NK-92 treated with Interleukin-12 subunit alpha and Interleukin-12 subunit beta, amount 100 ng/mL, for 24 hours (cell line): ENCODE results near the gene DCN.

Source experiments
- DNase-seq: peaks from one replicate; lab custom pipeline; 2025; lab: John Stamatoyannopoulos, UW

The DCN gene

DNA sequence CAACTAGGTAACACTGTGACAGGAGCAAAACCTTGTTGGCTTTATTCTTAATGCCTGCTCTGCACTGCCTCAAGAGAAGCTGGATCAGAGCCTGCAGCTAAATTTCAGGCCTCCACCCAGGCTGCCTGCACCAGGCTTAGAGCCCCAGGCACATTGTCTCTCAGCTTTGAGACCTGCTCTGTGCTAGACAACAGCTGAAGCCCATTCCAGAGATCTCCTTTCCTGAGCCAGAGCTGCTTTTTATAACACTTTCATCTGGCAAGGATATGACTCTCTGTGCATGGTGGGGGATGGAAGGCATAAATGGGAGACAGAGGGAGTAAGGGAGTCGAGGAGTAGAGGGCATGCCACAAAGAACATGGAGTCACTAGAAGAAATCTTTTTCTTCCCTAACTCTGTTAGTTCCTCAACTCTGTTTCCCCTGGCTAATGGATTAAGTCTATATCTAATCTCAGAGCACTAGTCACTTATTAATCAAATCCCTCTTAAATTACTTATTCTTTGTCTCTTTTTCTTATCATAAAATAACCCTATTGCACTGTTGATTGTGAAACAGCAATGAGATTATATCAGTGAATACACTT, 44.2 kb downstream of the DCN start:
- DNase-seq: no peak

GRCh38 chr12:91133871-91134270, 48.7 kb downstream of the DCN start:
- DNase-seq: no peak

- DNase-seq: no peak
Observed at GRCh38 chr12:91129662-91130362, 52.8 kb downstream of the DCN start.

GRCh38 chr12:91127751-91128150, 54.9 kb downstream of the DCN start:
- DNase-seq: no peak

DNA sequence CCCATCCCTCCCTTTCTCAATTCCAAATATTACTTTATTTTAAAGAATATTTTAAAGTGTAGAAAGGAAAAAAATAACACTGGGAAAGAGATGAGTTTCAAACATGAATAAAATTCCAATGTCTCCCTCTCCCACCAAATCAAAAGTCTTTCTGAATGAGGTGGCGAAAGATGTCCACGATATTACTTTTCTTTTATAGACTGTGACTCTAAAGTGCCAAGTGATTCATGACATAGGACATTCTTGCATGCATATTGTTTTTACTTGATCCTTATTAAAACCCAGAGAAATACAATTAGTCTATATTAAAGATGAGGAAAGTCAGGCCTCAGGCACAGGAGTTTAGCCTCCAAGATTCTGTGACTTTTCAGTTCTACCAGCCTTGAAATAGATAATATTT, 55.3 kb downstream of the DCN start:
- no peak for DNase-seq

GRCh38 chr12:91126516-91126915, 56.1 kb downstream of the DCN start:
- DNase-seq: no peak

GRCh38 chr12:91123236-91123916, 59.2 kb downstream of the DCN start:
- DNase-seq: no peak

DNA sequence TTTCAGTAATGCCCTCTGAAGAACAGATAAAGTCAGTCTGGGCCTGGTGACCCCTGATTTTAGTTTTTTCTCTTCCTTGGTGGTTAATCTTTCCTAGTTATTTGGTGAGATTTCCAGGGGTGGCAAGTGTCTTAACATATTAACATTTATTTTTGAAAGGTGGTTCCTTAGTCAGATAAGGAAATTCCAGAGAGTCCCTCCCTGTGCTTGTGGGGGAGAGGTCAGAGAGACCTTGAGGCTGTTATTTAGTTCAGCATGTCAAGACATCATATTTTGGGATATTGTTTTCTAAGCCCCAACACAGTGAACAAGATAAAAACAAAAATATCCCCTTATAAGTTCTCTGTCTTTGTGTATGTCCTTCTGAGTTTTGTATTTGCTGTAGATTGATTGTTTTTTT, 61.8 kb downstream of the DCN start:
- no peak for DNase-seq

GRCh38 chr12:91119089-91119488, 63.5 kb downstream of the DCN start:
- DNase-seq: no peak

DNA sequence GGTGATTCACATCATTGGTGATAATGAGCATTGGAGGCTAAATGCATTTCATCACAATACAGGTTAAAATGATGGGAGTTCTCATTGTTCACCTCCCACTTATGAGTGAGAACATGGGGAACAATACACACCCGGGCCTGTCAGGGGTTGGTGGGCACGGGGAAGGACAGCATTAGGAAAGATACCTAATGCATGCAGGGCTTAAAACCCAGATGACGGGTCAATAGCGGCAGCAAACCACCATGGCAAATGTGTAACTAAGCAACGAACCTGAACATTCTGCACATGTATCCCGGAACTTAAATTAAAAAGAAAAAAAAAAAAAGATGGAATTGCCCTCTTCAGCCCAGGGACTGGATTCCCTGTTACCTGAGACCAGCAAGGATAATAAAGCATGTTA, 69.0 kb downstream of the DCN start:
- no peak for DNase-seq

GRCh38 chr12:91111366-91112325, 71.0 kb downstream of the DCN start, which contains the start of gene LUM:
Gene LUM, minus strand, starts transcription at chr12:91111494. Its CDS starts 2,515 bp downstream, at chr12:91108979.
- no peak for DNase-seq

DNA sequence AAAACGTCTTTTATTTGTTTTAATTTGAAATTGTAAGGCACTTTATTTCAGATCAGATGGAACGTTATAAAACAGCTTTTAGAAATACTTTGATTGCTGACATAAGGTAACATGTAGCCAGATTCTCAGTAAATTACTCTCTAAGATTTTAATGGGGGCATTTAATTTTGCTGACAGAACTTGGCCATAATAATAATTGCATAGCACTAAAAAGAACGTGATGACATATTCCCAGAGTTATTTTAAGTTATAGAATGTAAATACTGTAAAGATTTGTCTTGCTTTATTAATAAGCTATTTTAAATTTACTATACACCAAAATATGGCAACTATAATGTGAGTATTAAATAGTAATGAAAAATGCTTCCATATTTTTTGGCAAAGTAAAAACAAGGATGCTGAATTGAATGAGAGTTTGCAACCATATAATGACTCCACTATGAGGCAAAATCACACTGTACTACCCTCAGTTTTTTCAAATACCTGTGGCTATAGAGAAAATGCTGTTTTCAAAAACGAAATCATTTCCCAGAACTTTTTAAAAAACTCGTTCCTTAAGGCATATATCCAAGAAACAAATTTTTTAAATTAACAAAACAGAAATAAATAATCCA, 72.2 kb downstream of the DCN start:
- no peak for DNase-seq

DNA sequence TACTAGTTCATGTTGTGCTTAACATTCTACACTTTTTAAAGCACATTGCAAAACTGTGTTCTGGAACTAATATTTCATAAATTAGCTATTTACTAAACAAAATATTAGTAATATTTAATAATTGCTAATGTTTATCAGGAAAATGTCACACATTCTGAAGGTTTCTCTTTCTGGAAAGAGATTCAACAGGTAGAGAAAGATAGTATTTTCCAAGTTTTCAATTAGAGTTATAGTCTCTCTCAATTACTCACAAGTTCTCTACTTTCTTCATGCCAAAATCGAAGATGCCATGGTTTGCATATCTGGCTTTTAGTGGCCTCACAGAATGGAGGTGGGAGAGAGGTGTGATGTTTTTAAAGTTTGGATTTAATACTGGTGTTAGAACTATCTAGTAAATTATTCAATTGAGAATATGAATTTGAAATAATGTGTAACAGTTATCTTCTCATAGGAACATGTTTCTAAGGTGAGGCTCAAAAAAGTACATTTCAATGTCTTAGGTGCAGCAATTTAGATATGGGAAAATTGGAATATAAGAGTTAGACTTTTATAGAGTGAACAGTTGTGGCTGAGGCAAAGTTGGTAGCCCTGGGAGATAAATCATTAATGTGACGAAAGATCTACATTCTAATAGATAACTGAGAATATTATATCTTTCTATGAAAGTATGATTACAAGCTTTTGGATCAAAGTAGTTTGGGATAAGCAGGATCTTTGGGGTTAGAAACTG, 72.9 kb downstream of the DCN start:
- DNase-seq: no peak

GRCh38 chr12:91109148-91109564, 73.5 kb downstream of the DCN start:
- DNase-seq: peak; percentile 49

- no peak for DNase-seq
Observed at GRCh38 chr12:91108196-91108755, 74.3 kb downstream of the DCN start.

GRCh38 chr12:91106283-91106682, 76.3 kb downstream of the DCN start:
- DNase-seq: no peak

- no peak for DNase-seq
Observed at GRCh38 chr12:91105807-91106206, 76.8 kb downstream of the DCN start.

GRCh38 chr12:91104812-91105466, 77.7 kb downstream of the DCN start:
- no peak for DNase-seq

DNA sequence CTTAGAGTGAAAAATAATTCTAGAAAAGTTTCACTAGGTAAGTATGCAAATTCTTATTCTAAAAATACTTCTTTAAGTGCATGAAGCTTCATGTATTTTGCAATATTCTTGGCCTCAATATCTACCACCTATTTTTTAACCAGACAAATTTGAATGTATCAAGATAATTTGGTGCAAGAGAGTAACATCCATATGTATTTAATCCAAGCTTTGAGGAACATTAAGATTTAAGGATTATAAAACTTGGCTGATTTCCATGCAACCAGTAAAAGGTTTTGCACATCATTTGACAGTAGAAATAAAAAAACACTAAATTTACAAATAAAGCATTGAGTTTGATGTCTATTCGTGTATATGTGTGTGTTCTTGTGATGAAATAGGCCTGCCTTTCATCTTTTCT, 79.0 kb downstream of the DCN start:
- no peak for DNase-seq

DNA sequence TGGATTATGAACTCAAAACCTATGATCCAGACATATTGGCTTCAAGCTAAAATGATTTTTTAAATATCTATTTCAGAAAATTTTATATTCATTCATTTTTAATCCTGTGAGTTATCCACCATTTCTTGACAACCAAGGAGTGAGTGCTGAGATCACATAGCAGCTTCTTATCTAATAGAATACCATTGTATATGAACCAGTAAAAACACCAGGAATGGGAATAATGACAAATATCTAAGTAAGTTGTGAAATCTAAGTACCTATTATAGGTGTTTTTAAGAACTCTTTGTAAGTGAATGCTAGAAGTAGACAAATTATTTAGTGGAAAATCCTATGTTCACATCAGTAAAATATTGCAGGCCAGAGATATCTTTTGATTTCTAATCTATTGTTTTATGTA, 79.5 kb downstream of the DCN start:
- no peak for DNase-seq
